HepG2 (cell line): ENCODE data around the gene SYS1. TPM values are rescaled to one million over a fixed set of nuclear protein-coding genes. Genes with fewer than 3 reads are reported as not detected.

ENCODE experiments used
- CCDC6 ChIP-seq: sonication (generic); formaldehyde crosslinking; IDR thresholded peaks from 2 replicates; pipeline ENCODE4 v1.8.1; 2022; ENCODE audit warnings: mild to moderate bottlenecking, missing genetic modification reagents, moderate library complexity
- CREB1 ChIP-seq, 2 experiments: fragments of 450-650 bp in 1 of 2; IDR thresholded peaks; 2 replicates each; pipeline ENCODE4 v1.6.1; 2016 to 2017; ENCODE audit warnings: control low read depth in 1 of 2, mild to moderate bottlenecking in 1 of 2, missing compliant biosample characterization in 1 of 2, missing genetic modification characterization in 1 of 2
- DR1 ChIP-seq: sonication (generic); formaldehyde crosslinking; IDR thresholded peaks from 2 replicates; pipeline ENCODE4 v1.8.0; 2021; ENCODE audit warnings: mild to moderate bottlenecking, missing genetic modification reagents, inconsistent platforms
- EZH2 ChIP-seq: conservative IDR thresholded peaks from 2 replicates; pipeline ENCODE4 v1.6.1; 2012; ENCODE audit warnings: mild to moderate bottlenecking, low read depth, low read length, moderate library complexity
- FOXM1 ChIP-seq: sonication (generic); formaldehyde crosslinking; IDR thresholded peaks from 2 replicates; pipeline ENCODE4 v1.5.0; 2020; ENCODE audit warnings: missing genetic modification reagents
- GFI1 ChIP-seq: sonication (generic); formaldehyde crosslinking; IDR thresholded peaks from 2 replicates; pipeline ENCODE4 v1.5.0; 2020; ENCODE audit warnings: missing genetic modification reagents, mild to moderate bottlenecking, borderline replicate concordance
- MATR3 ChIP-seq: sonication (generic); formaldehyde crosslinking; IDR thresholded peaks from 2 replicates; pipeline ENCODE4 v1.4.0; 2020; ENCODE audit warnings: missing genetic modification reagents
- MTF1 ChIP-seq: sonication (generic); formaldehyde crosslinking; IDR thresholded peaks from 2 replicates; pipeline ENCODE4 v1.5.0; 2020; ENCODE audit warnings: missing genetic modification reagents
- PRMT3 ChIP-seq: sonication (generic); formaldehyde crosslinking; IDR thresholded peaks from 2 replicates; pipeline ENCODE4 v1.8.1; 2022; ENCODE audit warnings: low read depth, mild to moderate bottlenecking, moderate library complexity, missing genetic modification reagents, borderline replicate concordance
- RFX3 ChIP-seq: IDR thresholded peaks from 2 replicates; pipeline ENCODE4 v1.6.1; 2016; ENCODE audit warnings: missing biosample characterization, missing genetic modification reagents
- RXRA ChIP-seq: sonication (generic); formaldehyde crosslinking; IDR thresholded peaks from 2 replicates; pipeline ENCODE4 v1.5.1; 2020; ENCODE audit warnings: missing genetic modification reagents
- SATB2 ChIP-seq: sonication (generic); formaldehyde crosslinking; IDR thresholded peaks from 2 replicates; pipeline ENCODE4 v1.5.0; 2020; ENCODE audit warnings: missing genetic modification reagents
- SIN3A ChIP-seq: IDR thresholded peaks from 2 replicates; pipeline ENCODE4 v1.6.1; 2011; ENCODE audit warnings: low read depth, mild to moderate bottlenecking, control low read depth, low read length, borderline replicate concordance
- ZBTB21 ChIP-seq: sonication (generic); formaldehyde crosslinking; IDR thresholded peaks from 2 replicates; pipeline ENCODE4 v1.4.0; 2020; ENCODE audit warnings: missing genetic modification reagents
- ZFP90 ChIP-seq: sonication (generic); formaldehyde crosslinking; IDR thresholded peaks from 2 replicates; pipeline ENCODE4 v1.8.0; 2022; ENCODE audit warnings: missing genetic modification reagents, mild to moderate bottlenecking, inconsistent platforms, borderline replicate concordance
- ZKSCAN8 ChIP-seq: IDR thresholded peaks from 2 replicates; pipeline ENCODE4 v1.6.1; 2016; ENCODE audit warnings: borderline replicate concordance, missing genetic modification reagents, missing compliant biosample characterization
- ZNF350 ChIP-seq: sonication (generic); formaldehyde crosslinking; IDR thresholded peaks from 2 replicates; pipeline ENCODE4 v1.4.0; 2020; ENCODE audit warnings: mild to moderate bottlenecking, low read depth, missing genetic modification reagents, borderline replicate concordance
- ZNF441 ChIP-seq: sonication (generic); formaldehyde crosslinking; IDR thresholded peaks from 2 replicates; pipeline ENCODE4 v1.7.0; 2021; ENCODE audit warnings: missing genetic modification reagents, borderline replicate concordance
- ZNF569 ChIP-seq: sonication (generic); formaldehyde crosslinking; IDR thresholded peaks from 2 replicates; pipeline ENCODE4 v1.5.0; 2020; ENCODE audit warnings: mild to moderate bottlenecking, missing genetic modification reagents, moderate library complexity, borderline replicate concordance
- ZNF737 ChIP-seq: sonication (generic); formaldehyde crosslinking; IDR thresholded peaks from 2 replicates; pipeline ENCODE4 v1.5.0; 2020; ENCODE audit warnings: missing genetic modification reagents, mild to moderate bottlenecking, borderline replicate concordance
- polyA plus RNA-seq, 8 experiments: library from polyadenylated mRNA; depleted of rRNA in 3 of 8; stranded (reverse) in 7 of 8; unstranded in 1 of 8; fragments of >200 nt; fragmentation: Illumina TruSeq in 4 of 8; extraction: Trizol in 4 of 8; gene quantifications; 2 replicates each; pipeline versions ENCODE4 v1.2.1 to v1.2.3, GENCODE V29; 2011 to 2016; ENCODE audit warnings: low read depth in 4 of 8, missing spikeins in 1 of 8, mixed read lengths in 1 of 8; ENCODE audit not compliant: insufficient read depth in 1 of 8
- total RNA-seq, 5 experiments: library from RNA; depleted of rRNA; stranded (reverse); fragments of >200 nt; fragmentation: Illumina TruSeq; extraction: Trizol; gene quantifications; 2 replicates each; pipeline ENCODE4 v1.2.3, GENCODE V29; 2016; ENCODE audit warnings: low read depth in 1 of 5
- TF ChIP-seq, protein P1 (sequence below): sonication (generic); formaldehyde crosslinking; IDR thresholded peaks from 2 replicates; pipeline ENCODE4 v1.4.0; 2020; ENCODE audit warnings: missing genetic modification reagents
- TF ChIP-seq, protein P2 (sequence below): sonication (generic); formaldehyde crosslinking; IDR thresholded peaks from 2 replicates; pipeline ENCODE4 v1.8.0; 2022; ENCODE audit warnings: low read depth, missing genetic modification reagents

The SYS1 gene
- total and polyA plus RNA-seq, 2 of the 13 experiments (the other 11 are each of a cell fraction or from before 2014, with no cell fraction given), result 38.3 to 65.6 TPM

DNA sequence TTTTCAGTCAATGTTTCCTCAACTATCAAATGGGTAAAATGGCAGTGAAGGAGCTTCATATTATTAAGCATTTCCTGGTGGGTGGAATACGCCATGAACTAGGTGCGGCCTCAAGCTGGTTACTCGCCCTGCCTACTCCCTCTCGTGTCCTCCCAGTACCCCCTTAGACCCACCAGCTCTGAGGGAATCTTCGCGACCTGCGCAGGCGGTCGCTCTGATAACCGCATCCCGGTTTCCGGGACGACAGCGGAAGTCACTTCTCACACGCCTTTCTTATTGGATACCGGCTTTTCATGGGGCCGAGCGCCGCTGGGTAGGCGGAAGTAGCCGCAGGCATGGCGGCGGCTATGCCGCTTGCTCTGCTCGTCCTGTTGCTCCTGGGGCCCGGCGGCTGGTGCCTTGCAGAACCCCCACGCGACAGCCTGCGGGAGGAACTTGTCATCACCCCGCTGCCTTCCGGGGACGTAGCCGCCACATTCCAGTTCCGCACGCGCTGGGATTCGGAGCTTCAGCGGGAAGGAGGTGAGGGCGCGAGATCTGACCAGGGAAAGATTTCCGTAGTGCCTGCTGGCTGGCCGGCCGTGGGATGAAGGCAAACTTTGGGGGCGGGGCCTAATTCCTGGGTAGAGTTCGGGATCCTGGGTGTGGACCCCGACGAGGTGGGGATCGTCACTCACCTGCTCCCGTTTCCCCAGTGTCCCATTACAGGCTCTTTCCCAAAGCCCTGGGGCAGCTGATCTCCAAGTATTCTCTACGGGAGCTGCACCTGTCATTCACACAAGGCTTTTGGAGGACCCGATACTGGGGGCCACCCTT, 53.1 kb downstream of the SYS1 start, which contains the start of gene PIGT (continued):
- peak; percentile 96 for TF ChIP-seq ZFP90
- TF ChIP-seq ZNF441 (CRISPR knock-in tag), result peak; percentile 70
- peak; percentile 73 for TF ChIP-seq CREB1 (IDR thresholded peaks at IDR 0.05)
- TF ChIP-seq CREB1 (CRISPR knock-in tag; IDR thresholded peaks at IDR 0.05), result peak; percentile 97
- peak; percentile 99 for TF ChIP-seq ZNF350 (CRISPR knock-in tag)
- TF ChIP-seq GFI1, result no peak; the same call in none of the 2 replicates
- no peak; the same call in 1 of the 2 replicates for TF ChIP-seq ZNF737 (CRISPR knock-in tag)
- TF ChIP-seq MTF1 (CRISPR knock-in tag), result peak; percentile 80
- TF ChIP-seq ZBTB21 (CRISPR knock-in tag), result peak; percentile 83
- no peak; the same call in 1 of the 2 replicates for TF ChIP-seq FOXM1 (CRISPR knock-in tag)
- TF ChIP-seq, protein P1, sequence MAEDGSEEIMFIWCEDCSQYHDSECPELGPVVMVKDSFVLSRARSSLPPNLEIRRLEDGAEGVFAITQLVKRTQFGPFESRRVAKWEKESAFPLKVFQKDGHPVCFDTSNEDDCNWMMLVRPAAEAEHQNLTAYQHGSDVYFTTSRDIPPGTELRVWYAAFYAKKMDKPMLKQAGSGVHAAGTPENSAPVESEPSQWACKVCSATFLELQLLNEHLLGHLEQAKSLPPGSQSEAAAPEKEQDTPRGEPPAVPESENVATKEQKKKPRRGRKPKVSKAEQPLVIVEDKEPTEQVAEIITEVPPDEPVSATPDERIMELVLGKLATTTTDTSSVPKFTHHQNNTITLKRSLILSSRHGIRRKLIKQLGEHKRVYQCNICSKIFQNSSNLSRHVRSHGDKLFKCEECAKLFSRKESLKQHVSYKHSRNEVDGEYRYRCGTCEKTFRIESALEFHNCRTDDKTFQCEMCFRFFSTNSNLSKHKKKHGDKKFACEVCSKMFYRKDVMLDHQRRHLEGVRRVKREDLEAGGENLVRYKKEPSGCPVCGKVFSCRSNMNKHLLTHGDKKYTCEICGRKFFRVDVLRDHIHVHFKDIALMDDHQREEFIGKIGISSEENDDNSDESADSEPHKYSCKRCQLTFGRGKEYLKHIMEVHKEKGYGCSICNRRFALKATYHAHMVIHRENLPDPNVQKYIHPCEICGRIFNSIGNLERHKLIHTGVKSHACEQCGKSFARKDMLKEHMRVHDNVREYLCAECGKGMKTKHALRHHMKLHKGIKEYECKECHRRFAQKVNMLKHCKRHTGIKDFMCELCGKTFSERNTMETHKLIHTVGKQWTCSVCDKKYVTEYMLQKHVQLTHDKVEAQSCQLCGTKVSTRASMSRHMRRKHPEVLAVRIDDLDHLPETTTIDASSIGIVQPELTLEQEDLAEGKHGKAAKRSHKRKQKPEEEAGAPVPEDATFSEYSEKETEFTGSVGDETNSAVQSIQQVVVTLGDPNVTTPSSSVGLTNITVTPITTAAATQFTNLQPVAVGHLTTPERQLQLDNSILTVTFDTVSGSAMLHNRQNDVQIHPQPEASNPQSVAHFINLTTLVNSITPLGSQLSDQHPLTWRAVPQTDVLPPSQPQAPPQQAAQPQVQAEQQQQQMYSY (CRISPR knock-in tag), result peak; percentile 24; the same call in 1 of the 2 replicates
- TF ChIP-seq EZH2, result no peak
- TF ChIP-seq SATB2 (CRISPR knock-in tag), result 0 out of 2 replicates have a peak, but pooled peaks have one; percentile 92
- TF ChIP-seq, protein P2, sequence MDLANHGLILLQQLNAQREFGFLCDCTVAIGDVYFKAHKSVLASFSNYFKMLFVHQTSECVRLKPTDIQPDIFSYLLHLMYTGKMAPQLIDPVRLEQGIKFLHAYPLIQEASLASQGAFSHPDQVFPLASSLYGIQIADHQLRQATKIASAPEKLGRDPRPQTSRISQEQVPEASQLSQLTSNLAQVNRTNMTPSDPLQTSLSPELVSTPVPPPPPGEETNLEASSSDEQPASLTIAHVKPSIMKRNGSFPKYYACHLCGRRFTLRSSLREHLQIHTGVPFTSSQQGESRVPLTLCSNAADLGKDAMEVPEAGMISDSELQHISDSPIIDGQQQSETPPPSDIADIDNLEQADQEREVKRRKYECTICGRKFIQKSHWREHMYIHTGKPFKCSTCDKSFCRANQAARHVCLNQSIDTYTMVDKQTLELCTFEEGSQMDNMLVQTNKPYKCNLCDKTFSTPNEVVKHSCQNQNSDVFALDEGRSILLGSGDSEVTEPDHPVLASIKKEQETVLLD, result peak; percentile 53; the same call in 1 of the 2 replicates
- TF ChIP-seq ZNF569 (CRISPR knock-in tag), result no peak
- TF ChIP-seq SIN3A, result peak; percentile 88
- TF ChIP-seq DR1 (CRISPR knock-in tag), result peak; percentile 89
- TF ChIP-seq ZKSCAN8, result no peak
- TF ChIP-seq PRMT3 (CRISPR knock-in tag), result 0 out of 2 replicates have a peak, but pooled peaks have one; percentile 63
- peak; percentile 87 for TF ChIP-seq RXRA
- 0 out of 2 replicates have a peak, but pooled peaks have one; percentile 87 for TF ChIP-seq MATR3 (CRISPR knock-in tag)
- peak; percentile 62; the same call in 1 of the 2 replicates for TF ChIP-seq RFX3 (CRISPR knock-in tag)
- TF ChIP-seq CCDC6 (CRISPR knock-in tag), result peak; percentile 93
